ENCODE data around the gene TRIOBP.
"Not testable (repeated sequence)": the region's sequence is repeated elsewhere in the genome, so short reads cannot be mapped to it uniquely, and the experiment has no call there.

Gene TRIOBP

DNA sequence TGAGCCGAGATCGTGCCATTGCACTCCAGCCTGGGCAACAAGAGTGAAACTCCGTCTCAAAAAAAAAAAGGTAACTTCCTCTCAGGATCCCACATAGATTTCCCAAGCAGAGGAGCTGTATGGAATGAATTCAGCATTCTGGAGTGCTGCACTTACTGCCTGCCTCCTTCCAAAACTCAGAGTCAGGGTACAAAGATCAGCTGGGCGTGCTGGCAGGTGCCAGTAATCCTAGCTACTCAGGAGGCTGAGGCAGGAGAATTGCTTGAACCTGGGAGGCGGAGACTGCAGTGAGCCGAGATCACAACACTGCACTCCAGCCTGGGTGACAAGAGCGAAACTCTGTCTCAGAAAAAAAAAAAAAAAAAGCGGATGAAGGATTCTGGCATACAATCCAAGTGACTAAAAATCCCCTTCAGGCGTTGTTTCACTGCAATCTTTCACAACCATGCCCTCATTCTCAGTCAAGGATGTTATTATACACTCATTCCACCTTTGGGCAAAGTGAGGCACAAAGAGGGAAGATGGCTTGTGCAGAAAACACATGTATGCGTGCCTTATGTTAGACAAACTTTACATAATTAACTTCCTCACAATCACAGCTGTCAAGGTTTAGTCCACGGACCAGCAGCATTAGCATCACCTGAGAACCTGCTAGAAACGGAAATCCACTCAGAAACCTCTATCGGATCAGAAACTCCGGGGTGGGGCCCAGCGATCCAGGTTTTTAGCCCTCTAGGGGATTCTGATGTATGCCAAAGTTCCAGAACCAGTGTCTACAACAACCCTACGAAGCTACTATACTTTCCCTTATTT is 11.8 kb upstream of the TRIOBP start:
- Mint-ChIP-seq H3K9me3 (no peaks in the 10 kb centered on the region), H3K27ac (no peak overlapping the region), H3K36me3 (ENCODE audit: low read depth) (peaks cover 8% of the 10 kb centered on the region), H3K27me3 (ENCODE audit: low read depth, poor library complexity) (peaks cover 5% of the 10 kb centered on the region), H3K4me1 (peaks cover 32% of the 10 kb centered on the region), H3K4me3 (no peak overlapping the region)
- TF ChIP-seq, protein P1, sequence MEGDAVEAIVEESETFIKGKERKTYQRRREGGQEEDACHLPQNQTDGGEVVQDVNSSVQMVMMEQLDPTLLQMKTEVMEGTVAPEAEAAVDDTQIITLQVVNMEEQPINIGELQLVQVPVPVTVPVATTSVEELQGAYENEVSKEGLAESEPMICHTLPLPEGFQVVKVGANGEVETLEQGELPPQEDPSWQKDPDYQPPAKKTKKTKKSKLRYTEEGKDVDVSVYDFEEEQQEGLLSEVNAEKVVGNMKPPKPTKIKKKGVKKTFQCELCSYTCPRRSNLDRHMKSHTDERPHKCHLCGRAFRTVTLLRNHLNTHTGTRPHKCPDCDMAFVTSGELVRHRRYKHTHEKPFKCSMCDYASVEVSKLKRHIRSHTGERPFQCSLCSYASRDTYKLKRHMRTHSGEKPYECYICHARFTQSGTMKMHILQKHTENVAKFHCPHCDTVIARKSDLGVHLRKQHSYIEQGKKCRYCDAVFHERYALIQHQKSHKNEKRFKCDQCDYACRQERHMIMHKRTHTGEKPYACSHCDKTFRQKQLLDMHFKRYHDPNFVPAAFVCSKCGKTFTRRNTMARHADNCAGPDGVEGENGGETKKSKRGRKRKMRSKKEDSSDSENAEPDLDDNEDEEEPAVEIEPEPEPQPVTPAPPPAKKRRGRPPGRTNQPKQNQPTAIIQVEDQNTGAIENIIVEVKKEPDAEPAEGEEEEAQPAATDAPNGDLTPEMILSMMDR (IDR thresholded peaks at IDR 0.05), result no peak
- no peak for DNase-seq

- H3K27ac Mint-ChIP-seq, result peak within 1 kb of the TSS; percentile 96
- H3K36me3 Mint-ChIP-seq (ENCODE audit: low read depth), result peaks cover 13% of the 10 kb centered on the region
- H3K27me3 Mint-ChIP-seq (ENCODE audit: low read depth, poor library complexity), result peaks cover 4% of the 10 kb centered on the region
- DNase-seq, result peak; percentile 81
- peak within 1 kb of the TSS; percentile 96 for H3K4me3 Mint-ChIP-seq
- TF ChIP-seq, protein P1 (IDR thresholded peaks at IDR 0.05), result no peak
- no peaks in the 10 kb centered on the region for H3K9me3 Mint-ChIP-seq
- H3K4me1 Mint-ChIP-seq, result peaks cover 28% of the 10 kb centered on the region
Measured at GRCh38 chr22:37686002-37686982, 10.6 kb upstream of the TRIOBP start, which contains the start of gene NOL12. NOL12 (plus strand) TSS chr22:37686343; CDS start chr22:37686393, 50 bp downstream.

DNA sequence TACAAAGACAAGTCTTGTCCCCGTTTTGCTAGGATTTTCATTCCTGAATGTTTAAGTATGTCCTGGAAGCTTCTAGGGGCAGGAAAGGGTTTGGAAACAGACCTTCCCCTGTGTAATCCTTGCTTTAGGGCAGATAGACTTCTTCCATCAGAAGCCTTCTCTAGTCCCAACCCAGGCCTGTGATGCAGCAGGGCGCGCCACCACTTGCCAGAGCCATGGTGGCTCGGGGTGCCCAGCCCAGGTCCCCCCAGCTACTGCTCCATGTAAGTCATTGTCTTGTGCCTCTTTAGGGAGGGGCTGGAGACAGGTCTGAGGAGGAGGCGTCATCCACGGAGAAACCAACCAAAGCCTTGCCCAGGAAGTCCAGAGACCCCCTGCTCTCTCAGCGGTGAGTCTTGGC is 6.4 kb upstream of the TRIOBP start:
- Mint-ChIP-seq H3K27me3 (ENCODE audit: low read depth, poor library complexity) (no peaks in the 10 kb centered on the region), H3K9me3 (no peaks in the 10 kb centered on the region), H3K4me1 (peaks cover 24% of the 10 kb centered on the region), H3K4me3 (no peak overlapping the region), H3K27ac (no peak overlapping the region), H3K36me3 (ENCODE audit: low read depth) (peaks cover 22% of the 10 kb centered on the region)
- no peak for DNase-seq
- TF ChIP-seq, protein P1 (IDR thresholded peaks at IDR 0.05), result no peak

GRCh38 chr22:37690901-37691504 is 5.8 kb upstream of the TRIOBP start:
- Mint-ChIP-seq H3K36me3 (ENCODE audit: low read depth) (peaks cover 22% of the 10 kb centered on the region), H3K27me3 (ENCODE audit: low read depth, poor library complexity) (no peaks in the 10 kb centered on the region), H3K9me3 (no peaks in the 10 kb centered on the region), H3K27ac (no peak overlapping the region), H3K4me1 (peaks cover 28% of the 10 kb centered on the region), H3K4me3 (no peak overlapping the region)
- TF ChIP-seq, protein P1 (IDR thresholded peaks at IDR 0.05), result no peak
- DNase-seq, result no peak

- Mint-ChIP-seq H3K4me1 (peaks cover 30% of the 10 kb centered on the region), H3K4me3 (no peak overlapping the region), H3K27ac (no peak overlapping the region), H3K9me3 (no peaks in the 10 kb centered on the region), H3K36me3 (ENCODE audit: low read depth) (peaks cover 22% of the 10 kb centered on the region), H3K27me3 (ENCODE audit: low read depth, poor library complexity) (peaks cover 5% of the 10 kb centered on the region)
- DNase-seq, result no peak
- TF ChIP-seq, protein P1 (IDR thresholded peaks at IDR 0.05), result no peak
Measured at GRCh38 chr22:37692627-37693285, 4.1 kb upstream of the TRIOBP start.

- not testable (repeated sequence) for H3K27me3 Mint-ChIP-seq (ENCODE audit: low read depth, poor library complexity); H3K4me3 Mint-ChIP-seq; H3K9me3 Mint-ChIP-seq; H3K27ac Mint-ChIP-seq; DNase-seq
- Mint-ChIP-seq H3K36me3 (ENCODE audit: low read depth) (peaks cover 14% of the 10 kb centered on the region), H3K4me1 (peaks cover 32% of the 10 kb centered on the region)
Measured at GRCh38 chr22:37694131-37694530, 2.7 kb upstream of the TRIOBP start.

DNA sequence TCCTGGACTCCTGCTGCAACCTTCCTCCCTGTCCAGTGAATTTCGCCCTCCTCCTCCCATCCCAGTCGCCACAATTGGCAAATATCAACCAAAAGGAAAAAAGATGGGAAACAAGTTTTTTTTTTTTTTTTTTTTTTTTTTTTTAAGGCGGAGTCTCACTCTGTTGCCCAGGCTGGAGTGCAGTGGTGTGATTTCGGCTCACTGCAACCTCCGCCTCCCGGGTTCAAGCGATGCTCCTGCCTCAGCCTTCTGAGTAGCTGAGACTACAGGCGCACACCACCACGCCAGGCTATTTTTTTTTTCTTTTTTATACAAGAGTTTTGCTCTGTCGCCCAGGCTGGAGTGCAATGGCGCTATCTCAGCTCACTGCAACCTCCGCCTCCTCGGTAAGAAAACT is 590 bp upstream of the TRIOBP start:
- Mint-ChIP-seq H3K4me3 (peak overlapping the region; percentile 89), H3K27ac (peak overlapping the region; percentile 74), H3K36me3 (ENCODE audit: low read depth) (peaks cover 15% of the 10 kb centered on the region), H3K4me1 (peaks cover 35% of the 10 kb centered on the region)
- H3K27me3 Mint-ChIP-seq (ENCODE audit: low read depth, poor library complexity); H3K9me3 Mint-ChIP-seq; DNase-seq: not testable (repeated sequence)

Measured in nephron progenitor cell (in vitro differentiated cells).